Smooth muscle cell (in vitro differentiated cells): Measurements from ENCODE around the gene PHACTR3. TPM values are rescaled to one million over a fixed set of nuclear protein-coding genes. Genes with fewer than 3 reads are reported as not detected.

Experiments used
- DNase-seq: peaks from one replicate; lab custom pipeline; 2025; ENCODE audit not compliant: unreplicated experiment; lab: John Stamatoyannopoulos, UW
- H2AFZ ChIP-seq: fragments of 200-600 bp; sonication (generic); 2 replicates; pipeline ENCODE4 v1.6.0; 2016; ENCODE audit warnings: antibody characterized with exemption, low read depth, mild to moderate bottlenecking
- H3F3A ChIP-seq: fragments of 200-600 bp; sonication (generic); 2 replicates; pipeline ENCODE4 v1.6.0; 2017; ENCODE audit warnings: antibody characterized with exemption, low read depth
- H3K27ac ChIP-seq: fragments of 200-600 bp; sonication (generic); 2 replicates; pipeline ENCODE4 v1.5.1; 2016; ENCODE audit warnings: low read depth, mild to moderate bottlenecking
- H3K27me3 ChIP-seq: fragments of 200-600 bp; sonication (generic); 2 replicates; pipeline ENCODE4 v1.6.1; 2016; ENCODE audit warnings: low read depth, mild to moderate bottlenecking
- H3K36me3 ChIP-seq: fragments of 200-600 bp; sonication (generic); 2 replicates; pipeline ENCODE4 v1.5.1; 2016; ENCODE audit warnings: low read depth
- H3K4me1 ChIP-seq: fragments of 200-600 bp; sonication (generic); 2 replicates; pipeline ENCODE4 v1.5.1; 2016; ENCODE audit warnings: low read depth
- H3K4me2 ChIP-seq: fragments of 200-600 bp; sonication (generic); 2 replicates; pipeline ENCODE4 v1.6.0; 2016; ENCODE audit warnings: mild to moderate bottlenecking
- H3K4me3 ChIP-seq: fragments of 200-600 bp; sonication (generic); 2 replicates; pipeline ENCODE4 v1.5.1; 2016; ENCODE audit warnings: mild to moderate bottlenecking
- H3K79me2 ChIP-seq: fragments of 200-600 bp; sonication (generic); 2 replicates; pipeline ENCODE4 v1.6.0; 2016; ENCODE audit warnings: low read depth, mild to moderate bottlenecking
- H3K9ac ChIP-seq: fragments of 200-600 bp; sonication (generic); 2 replicates; pipeline ENCODE4 v1.6.0; 2016; ENCODE audit warnings: low read depth
- H3K9me3 ChIP-seq: fragments of 200-600 bp; sonication (generic); replicated peaks from 2 replicates; pipeline ENCODE4 v1.5.1; 2016; ENCODE audit warnings: low read depth
- H4K20me1 ChIP-seq: fragments of 200-600 bp; sonication (generic); 2 replicates; pipeline ENCODE4 v1.6.0; 2016; ENCODE audit warnings: low read depth
- CTCF ChIP-seq: fragments of 200-600 bp; sonication (generic); IDR thresholded peaks from 2 replicates; pipeline ENCODE4 v1.5.1; 2017; ENCODE audit warnings: borderline replicate concordance, mild to moderate bottlenecking, antibody characterized with exemption; ENCODE audit not compliant: insufficient read depth, poor library complexity, severe bottlenecking
- WGBS: methylation state at CpG from one replicate; pipeline ENCODE4 v1.1.7; 2016; ENCODE audit warnings: low lambda C conversion rate; 5-methylcytosine and 5-hydroxymethylcytosine counted together
- polyA plus RNA-seq: library from polyadenylated mRNA; unstranded; fragments of >200 nt; fragmentation: Nextera tagmentation; extraction: Ambion mirVana; gene quantifications from 2 replicates; pipeline ENCODE4 v1.2.1, GENCODE V29; 2016
- total RNA-seq: library from RNA; depleted of rRNA; stranded (reverse); fragments of >200 nt; gene quantifications from 2 replicates; pipeline ENCODE4 v1.2.3, GENCODE V29; 2014

PHACTR3 gene
- total and polyA plus RNA-seq, 2 experiments from 2014 or later = 0.76 to 2.6 TPM

GRCh38 chr20:59829054-59829785, 224.9 kb downstream of the PHACTR3 start:
- WGBS = 81% methylated on average over 19 of the region's 19 CpGs
- Histone ChIP-seq H3K9ac (no peak overlapping the region), H3K4me2 (no peak overlapping the region), H3K4me1 (no peaks in the 10 kb centered on the region), H3K36me3 (no peaks in the 10 kb centered on the region), H3K9me3 (no peaks in the 10 kb centered on the region), H4K20me1 (no peaks in the 10 kb centered on the region), H3K27me3 (no peaks in the 10 kb centered on the region), H3K27ac (no peak overlapping the region), H2AFZ (no peak overlapping the region), H3K79me2 (no peaks in the 10 kb centered on the region), H3F3A (no peaks in the 10 kb centered on the region), H3K4me3 (no peak overlapping the region)
- no peak for TF ChIP-seq CTCF
- DNase-seq = no peak

- no peak for TF ChIP-seq CTCF
- no peaks in the 10 kb centered on the region for H3K27me3 ChIP-seq
- DNase-seq = no peak
- no peak overlapping the region for H3K4me2 ChIP-seq
- H3K9ac ChIP-seq = no peak overlapping the region
- H3K36me3 ChIP-seq = no peaks in the 10 kb centered on the region
- WGBS = 85% methylated on average over 12 of the region's 12 CpGs
- H3K79me2 ChIP-seq = no peaks in the 10 kb centered on the region
- no peak overlapping the region for H2AFZ ChIP-seq
- no peaks in the 10 kb centered on the region for H3F3A ChIP-seq
- H3K4me1 ChIP-seq = peaks cover under 1% of the 10 kb centered on the region
- no peaks in the 10 kb centered on the region for H3K9me3 ChIP-seq
- H3K27ac ChIP-seq = no peak overlapping the region
- no peaks in the 10 kb centered on the region for H4K20me1 ChIP-seq
- no peak overlapping the region for H3K4me3 ChIP-seq
Measured at GRCh38 chr20:59829786-59830664, 225.7 kb downstream of the PHACTR3 start.

GRCh38 chr20:59830665-59831023, 226.3 kb downstream of the PHACTR3 start:
- Histone ChIP-seq H3K9ac (no peak overlapping the region), H3K79me2 (no peaks in the 10 kb centered on the region), H3K4me3 (no peak overlapping the region), H3K9me3 (no peaks in the 10 kb centered on the region), H3K27ac (no peak overlapping the region), H2AFZ (no peak overlapping the region), H3K36me3 (no peaks in the 10 kb centered on the region), H3F3A (no peaks in the 10 kb centered on the region), H3K27me3 (no peaks in the 10 kb centered on the region), H3K4me1 (peaks cover 7% of the 10 kb centered on the region), H4K20me1 (no peaks in the 10 kb centered on the region), H3K4me2 (no peak overlapping the region)
- DNase-seq = no peak
- TF ChIP-seq CTCF = no peak
- WGBS = 89% methylated on average over 6 of the region's 6 CpGs
